Gastrocnemius medialis (tissue), 4 donors: ENCODE measurements around the gene PATZ1.

Experiments
- CTCF ChIP-seq, 5 experiments: fragments of 450-650 bp in 3 of 5; fragments of 200-600 bp in 2 of 5; sonication (generic) in 2 of 5; IDR thresholded peaks in 4 of 5; conservative IDR thresholded peaks in 1 of 5; 1 replicate in 4 of 5; 2 replicates in 1 of 5; pipeline ENCODE4 v1.5.1; 2016 to 2019; ENCODE audit warnings: antibody characterized with exemption in 5 of 5, mild to moderate bottlenecking in 3 of 5, moderate library complexity in 3 of 5
- POLR2A ChIP-seq, 2 donors: fragments of 450-650 bp; IDR thresholded peaks; one replicate each; pipeline ENCODE4 v1.6.1; 2017; ENCODE audit warnings: antibody characterized with exemption in 2 of 2, mild to moderate bottlenecking in 2 of 2, moderate library complexity in 2 of 2

DNA sequence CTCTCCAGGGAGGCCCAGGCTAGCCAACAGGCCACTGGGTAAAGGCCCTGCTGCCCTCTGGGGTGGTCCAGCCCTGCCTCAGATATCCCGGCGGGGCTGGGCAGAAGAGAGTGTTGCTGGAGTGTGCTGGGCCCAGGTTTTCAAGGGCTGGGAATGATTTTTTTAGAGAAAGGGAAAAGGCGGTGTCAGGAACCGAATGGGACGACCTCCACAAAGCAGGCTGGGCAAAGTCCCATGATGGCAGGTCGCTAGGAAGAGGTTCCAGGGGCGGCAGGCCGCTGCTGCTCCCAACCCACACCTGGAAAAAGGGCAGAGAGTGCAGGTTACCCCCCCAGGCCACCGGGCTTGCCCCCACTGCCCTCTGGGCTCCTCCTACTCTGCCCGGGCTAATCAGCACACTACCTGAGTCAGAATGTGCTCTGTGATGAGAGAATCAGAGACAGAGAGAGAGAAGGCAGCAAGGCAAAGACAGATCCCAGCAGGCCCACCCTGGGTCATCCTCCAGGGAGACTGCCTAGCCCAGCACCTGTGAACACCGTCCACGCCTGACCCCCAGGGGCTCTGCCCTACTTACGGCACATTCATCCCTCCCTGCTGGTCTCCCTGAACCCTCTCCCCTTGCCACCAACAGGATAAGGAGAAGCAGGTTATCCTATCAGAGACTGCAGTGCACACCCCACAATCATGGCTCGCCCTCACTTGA, 4.6 kb downstream of the PATZ1 start:
- TF ChIP-seq CTCF (IDR thresholded peaks at IDR 0.05 in 4 of 5, conservative IDR thresholded peaks at IDR 0.05 in 1 of 5), result no peak
- no peak for TF ChIP-seq POLR2A (IDR thresholded peaks at IDR 0.05)
